Caco-2 (cell line): Measurements from ENCODE around the gene SH3BP1. TPM values are rescaled to one million over a fixed set of nuclear protein-coding genes. Genes with fewer than 3 reads are reported as not detected.

ENCODE experiments used
- BruUV-seq: library from RNA; stranded (reverse); fragments of 400-500 nt; replicated peaks from 2 replicates; lab custom pipeline; 2021; lab: Mats Ljungman, UMichigan
- CTCF ChIA-PET: fragments of 300-600 bp; sonication (Branson Sonifier 250); formaldehyde crosslinking; loops from one replicate; lab custom pipeline; 2022; ENCODE audit warnings: antibody characterized with exemption; lab: Charles Lee
- POLR2A ChIA-PET: fragments of 300-600 bp; sonication (Branson Sonifier 250); formaldehyde crosslinking; loops from one replicate; lab custom pipeline; 2022; ENCODE audit warnings: antibody characterized with exemption; lab: Charles Lee
- DNase-seq, 2 experiments: peaks; one replicate each; pipeline versions ENCODE4 v3.0.0 to v3.0.0-alpha.2; 2020 to 2022
- H3K27me3 ChIP-seq: replicated peaks from 2 replicates; pipeline ENCODE4 v1.6.0; 2011; ENCODE audit warnings: low read length; ENCODE audit not compliant: control insufficient read depth, insufficient read depth
- H3K36me3 ChIP-seq: 2 replicates; pipeline ENCODE4 v1.5.1; 2011; ENCODE audit warnings: low read length; ENCODE audit not compliant: control insufficient read depth, insufficient read depth
- H3K4me1 ChIP-seq: fragments of 250-450 bp; sonication (Bioruptor Pico); 2 replicates; pipeline ENCODE4 v1.5.1; 2020; ENCODE audit warnings: mild to moderate bottlenecking
- H3K4me3 ChIP-seq: 2 replicates; pipeline ENCODE4 v1.5.1; 2011; ENCODE audit warnings: low read depth, mild to moderate bottlenecking, control low read depth, low read length
- H3K9me3 ChIP-seq: fragments of 250-450 bp; sonication (Bioruptor Pico); 2 replicates; pipeline ENCODE4 v1.5.1; 2020; ENCODE audit warnings: mild to moderate bottlenecking, moderate library complexity
- H3K27ac Mint-ChIP-seq: one replicate; pipeline ENCODE4 v1.8.0; 2022; ENCODE audit warnings: mixed read lengths; ENCODE audit not compliant: unreplicated experiment
- H3K27me3 Mint-ChIP-seq: one replicate; pipeline ENCODE4 v1.8.0; 2022; ENCODE audit warnings: mixed read lengths; ENCODE audit not compliant: insufficient read depth, unreplicated experiment
- H3K36me3 Mint-ChIP-seq: one replicate; pipeline ENCODE4 v1.8.0; 2022; ENCODE audit warnings: mild to moderate bottlenecking, mixed read lengths; ENCODE audit not compliant: insufficient read depth, unreplicated experiment
- H3K4me1 Mint-ChIP-seq: one replicate; pipeline ENCODE4 v1.8.0; 2022; ENCODE audit warnings: low read depth, mixed read lengths; ENCODE audit not compliant: unreplicated experiment
- H3K4me3 Mint-ChIP-seq: one replicate; pipeline ENCODE4 v1.8.0; 2022; ENCODE audit warnings: mild to moderate bottlenecking, moderate library complexity, mixed read lengths; ENCODE audit not compliant: unreplicated experiment
- H3K9me3 Mint-ChIP-seq: one replicate; pipeline ENCODE4 v1.8.0; 2022; ENCODE audit warnings: mixed read lengths; ENCODE audit not compliant: unreplicated experiment
- CTCF ChIP-seq, 2 experiments: fragments of 200-600 bp in 1 of 2; IDR thresholded peaks; 1 replicate in 1 of 2; 2 replicates in 1 of 2; pipeline versions ENCODE4 v1.5.1 to v1.8.0; 2011 to 2022; ENCODE audit warnings: antibody characterized with exemption in 1 of 2, control low read depth in 1 of 2, inconsistent platforms in 1 of 2, low read depth in 1 of 2, low read length in 1 of 2, mild to moderate bottlenecking in 1 of 2, moderate library complexity in 1 of 2; ENCODE audit not compliant: insufficient read depth in 1 of 2, severe bottlenecking in 1 of 2, unreplicated experiment in 1 of 2
- intact Hi-C: fragments of 100-400 bp; cut with micrococcal nuclease; formaldehyde crosslinking; loops from one replicate; pipeline ENCODE4 v1.10.0; 2022; ENCODE audit not compliant: unreplicated experiment
- total RNA-seq: library from RNA; stranded (reverse); gene quantifications from 2 replicates; pipeline ENCODE4 v1.2.3, GENCODE V29; 2022

The SH3BP1 gene
- total RNA-seq, 1 experiment from 2014 or later, result 19.8 TPM

- Mint-ChIP-seq H3K27ac (no peak overlapping the region), H3K27me3 (no peaks in the 10 kb centered on the region), H3K4me3 (no peak overlapping the region), H3K9me3 (no peaks in the 10 kb centered on the region), H3K4me1 (peaks cover 7% of the 10 kb centered on the region), H3K36me3 (peaks cover 16% of the 10 kb centered on the region)
- H3K4me3 ChIP-seq, result no peak overlapping the region
- H3K36me3 ChIP-seq, result no peaks in the 10 kb centered on the region
- no peaks in the 10 kb centered on the region for H3K27me3 ChIP-seq
- DNase-seq, result no peak
- H3K9me3 ChIP-seq, result no peaks in the 10 kb centered on the region
- intact Hi-C loops, result no loop called here
- no peak for TF ChIP-seq CTCF (IDR thresholded peaks at IDR 0.05; ENCODE audit: insufficient read depth in 1 of 2, low read depth in 1 of 2, low read length in 1 of 2, severe bottlenecking in 1 of 2, unreplicated experiment in 1 of 2)
- ChIA-PET CTCF (no interaction called here), POLR2A (no interaction called here)
- BruUV-seq, result no TSS peak
- H3K4me1 ChIP-seq, result peaks cover 9% of the 10 kb centered on the region; the same call in 1 of the 2 replicates
Observed at GRCh38 chr22:37672920-37673455, 33.5 kb downstream of the SH3BP1 start.

GRCh38 chr22:37674248-37674647, 34.8 kb downstream of the SH3BP1 start:
- Histone ChIP-seq H3K27me3 (no peaks in the 10 kb centered on the region), H3K36me3 (no peaks in the 10 kb centered on the region), H3K4me3 (no peak overlapping the region), H3K9me3 (no peaks in the 10 kb centered on the region), H3K4me1 (peaks cover 9% of the 10 kb centered on the region; the same call in 1 of the 2 replicates)
- H3K4me3 Mint-ChIP-seq, result no peak overlapping the region
- no peaks in the 10 kb centered on the region for H3K27me3 Mint-ChIP-seq
- no peak overlapping the region for H3K27ac Mint-ChIP-seq
- ChIA-PET POLR2A (no interaction called here), CTCF (no interaction called here)
- peaks cover 6% of the 10 kb centered on the region for H3K36me3 Mint-ChIP-seq
- peaks cover 7% of the 10 kb centered on the region for H3K4me1 Mint-ChIP-seq
- intact Hi-C loops, result no loop called here
- TF ChIP-seq CTCF (IDR thresholded peaks at IDR 0.05; ENCODE audit: insufficient read depth in 1 of 2, low read depth in 1 of 2, low read length in 1 of 2, severe bottlenecking in 1 of 2, unreplicated experiment in 1 of 2), result no peak
- no TSS peak for BruUV-seq
- DNase-seq, result no peak
- no peaks in the 10 kb centered on the region for H3K9me3 Mint-ChIP-seq

GRCh38 chr22:37674951-37675929, 35.8 kb downstream of the SH3BP1 start, which contains the start of gene LGALS1:
Gene LGALS1 (plus strand): TSS chr22:37675636. CDS start chr22:37675703, 67 bp downstream.
- H3K36me3 Mint-ChIP-seq, result peaks cover 6% of the 10 kb centered on the region
- H3K4me1 ChIP-seq, result peaks cover 9% of the 10 kb centered on the region; the same call in 1 of the 2 replicates
- intact Hi-C loops, result no loop called here
- peak within 1 kb of the TSS; percentile 79 for H3K4me3 Mint-ChIP-seq
- peaks cover 7% of the 10 kb centered on the region for H3K4me1 Mint-ChIP-seq
- H3K27me3 ChIP-seq, result no peaks in the 10 kb centered on the region
- no peaks in the 10 kb centered on the region for H3K27me3 Mint-ChIP-seq
- BruUV-seq, result no TSS peak
- no peak for TF ChIP-seq CTCF (IDR thresholded peaks at IDR 0.05; ENCODE audit: insufficient read depth in 1 of 2, low read depth in 1 of 2, low read length in 1 of 2, severe bottlenecking in 1 of 2, unreplicated experiment in 1 of 2)
- no peaks in the 10 kb centered on the region for H3K9me3 Mint-ChIP-seq
- DNase-seq, result peak in 1 of 2 experiments; percentile 31
- no peaks in the 10 kb centered on the region for H3K9me3 ChIP-seq
- peak within 1 kb of the TSS; percentile 53; the same call in 1 of the 2 replicates for H3K4me3 ChIP-seq
- H3K36me3 ChIP-seq, result no peaks in the 10 kb centered on the region
- POLR2A ChIA-PET, result interaction anchor here (0.5 to 0.6 kb wide), 2 partner anchors 98 to 150 kb away, joined by 3 to 9 read pairs; no protein-coding TSS in a partner anchor
- H3K27ac Mint-ChIP-seq, result peak within 1 kb of the TSS; percentile 65
- CTCF ChIA-PET, result interaction anchor here (0.6 kb wide), 2 partner anchors 22 to 291 kb away, joined by 3 read pairs; no protein-coding TSS in a partner anchor
